ENCODE results near the gene OGA.

OGA gene

DNA sequence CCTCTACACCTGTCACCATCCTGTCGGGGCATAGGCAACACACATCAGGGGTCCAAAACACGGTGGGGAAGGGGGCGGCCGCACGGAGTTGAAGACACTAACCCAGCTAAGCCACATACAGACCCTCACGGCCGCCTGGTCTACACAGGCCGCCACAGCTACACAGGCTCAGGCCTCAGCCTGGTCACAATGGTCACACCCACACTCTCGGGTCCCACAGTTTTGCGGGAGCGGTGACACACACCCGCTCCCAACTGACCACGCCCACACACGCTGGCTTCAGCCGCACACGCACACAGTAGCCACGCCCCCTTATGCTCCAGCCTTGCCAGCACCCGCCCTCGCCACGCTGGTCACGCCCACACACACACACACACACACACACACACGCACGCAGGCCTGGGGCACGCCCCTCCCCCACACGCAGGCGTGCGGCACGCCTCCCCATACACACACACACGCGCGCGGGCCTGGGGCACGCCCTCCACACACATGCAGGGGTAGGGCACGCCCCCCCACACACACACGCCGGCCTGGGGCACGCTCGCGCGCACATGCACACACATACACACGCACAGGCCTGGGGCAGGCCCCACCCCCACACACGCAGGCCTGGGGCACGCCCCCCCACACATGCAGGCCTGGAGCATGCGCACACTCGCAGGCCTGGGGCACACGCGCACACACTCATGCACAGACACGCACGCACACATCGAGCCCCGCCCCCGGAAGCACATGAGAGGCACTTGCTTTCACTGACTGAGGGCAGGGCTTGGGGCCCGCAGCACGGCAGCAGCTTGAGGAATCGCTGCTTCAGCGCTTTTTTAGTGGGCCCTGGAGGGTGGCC is 12.3 kb upstream of the OGA start (continued):
- TF ChIP-seq, protein P1, sequence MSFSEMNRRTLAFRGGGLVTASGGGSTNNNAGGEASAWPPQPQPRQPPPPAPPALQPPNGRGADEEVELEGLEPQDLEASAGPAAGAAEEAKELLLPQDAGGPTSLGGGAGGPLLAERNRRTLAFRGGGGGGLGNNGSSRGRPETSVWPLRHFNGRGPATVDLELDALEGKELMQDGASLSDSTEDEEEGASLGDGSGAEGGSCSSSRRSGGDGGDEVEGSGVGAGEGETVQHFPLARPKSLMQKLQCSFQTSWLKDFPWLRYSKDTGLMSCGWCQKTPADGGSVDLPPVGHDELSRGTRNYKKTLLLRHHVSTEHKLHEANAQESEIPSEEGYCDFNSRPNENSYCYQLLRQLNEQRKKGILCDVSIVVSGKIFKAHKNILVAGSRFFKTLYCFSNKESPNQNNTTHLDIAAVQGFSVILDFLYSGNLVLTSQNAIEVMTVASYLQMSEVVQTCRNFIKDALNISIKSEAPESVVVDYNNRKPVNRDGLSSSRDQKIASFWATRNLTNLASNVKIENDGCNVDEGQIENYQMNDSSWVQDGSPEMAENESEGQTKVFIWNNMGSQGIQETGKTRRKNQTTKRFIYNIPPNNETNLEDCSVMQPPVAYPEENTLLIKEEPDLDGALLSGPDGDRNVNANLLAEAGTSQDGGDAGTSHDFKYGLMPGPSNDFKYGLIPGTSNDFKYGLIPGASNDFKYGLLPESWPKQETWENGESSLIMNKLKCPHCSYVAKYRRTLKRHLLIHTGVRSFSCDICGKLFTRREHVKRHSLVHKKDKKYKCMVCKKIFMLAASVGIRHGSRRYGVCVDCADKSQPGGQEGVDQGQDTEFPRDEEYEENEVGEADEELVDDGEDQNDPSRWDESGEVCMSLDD (tag by site-specific recombination; IDR thresholded peaks at IDR 0.05): peak; percentile 99
- TF ChIP-seq ZNF530 (tag by site-specific recombination; IDR thresholded peaks at IDR 0.05; ENCODE audit: low read depth) (no peak), ZNF510 (tag by site-specific recombination; IDR thresholded peaks at IDR 0.05; ENCODE audit: insufficient replicate concordance) (no peak), ZFHX2 (tag by site-specific recombination; conservative IDR thresholded peaks at IDR 0.05) (peak; percentile 100), GLIS2 (tag by site-specific recombination; IDR thresholded peaks at IDR 0.05) (peak; percentile 100), GLI2 (tag by site-specific recombination; IDR thresholded peaks at IDR 0.05; ENCODE audit: borderline replicate concordance, low read depth) (no peak), KLF16 (tag by site-specific recombination; IDR thresholded peaks at IDR 0.05) (peak; percentile 100), ZBTB20 (tag by site-specific recombination; IDR thresholded peaks at IDR 0.05) (peak; percentile 78; the same call in 1 of the 2 replicates), ZNF114 (tag by site-specific recombination; IDR thresholded peaks at IDR 0.05) (no peak), ZXDB (tag by site-specific recombination; IDR thresholded peaks at IDR 0.05) (peak; percentile 97), ZNF571 (tag by site-specific recombination; IDR thresholded peaks at IDR 0.05) (no peak), ZSCAN30 (tag by site-specific recombination; IDR thresholded peaks at IDR 0.05) (no peak), ZNF248 (tag by site-specific recombination; IDR thresholded peaks at IDR 0.05) (no peak; the same call in 1 of the 2 replicates), KLF9 (tag by site-specific recombination; IDR thresholded peaks at IDR 0.05; ENCODE audit: low read depth) (peak; percentile 100), ZBTB17 (tag by site-specific recombination; IDR thresholded peaks at IDR 0.05) (peak; percentile 91), ZNF777 (tag by site-specific recombination; IDR thresholded peaks at IDR 0.05; ENCODE audit: borderline replicate concordance) (peak; percentile 87; the same call in 1 of the 2 replicates), ZNF561 (tag by site-specific recombination; IDR thresholded peaks at IDR 0.05; ENCODE audit: borderline replicate concordance) (no peak), ZBTB7A (tag by site-specific recombination; IDR thresholded peaks at IDR 0.05; ENCODE audit: low read depth) (peak; percentile 98), OSR2 (tag by site-specific recombination; IDR thresholded peaks at IDR 0.05) (no peak; the same call in 1 of the 2 replicates), ZNF629 (tag by site-specific recombination; IDR thresholded peaks at IDR 0.05) (peak; percentile 70), MYNN (tag by site-specific recombination; IDR thresholded peaks at IDR 0.05; ENCODE audit: borderline replicate concordance) (peak; percentile 74; the same call in 1 of the 2 replicates)
- TF ChIP-seq, protein P2, sequence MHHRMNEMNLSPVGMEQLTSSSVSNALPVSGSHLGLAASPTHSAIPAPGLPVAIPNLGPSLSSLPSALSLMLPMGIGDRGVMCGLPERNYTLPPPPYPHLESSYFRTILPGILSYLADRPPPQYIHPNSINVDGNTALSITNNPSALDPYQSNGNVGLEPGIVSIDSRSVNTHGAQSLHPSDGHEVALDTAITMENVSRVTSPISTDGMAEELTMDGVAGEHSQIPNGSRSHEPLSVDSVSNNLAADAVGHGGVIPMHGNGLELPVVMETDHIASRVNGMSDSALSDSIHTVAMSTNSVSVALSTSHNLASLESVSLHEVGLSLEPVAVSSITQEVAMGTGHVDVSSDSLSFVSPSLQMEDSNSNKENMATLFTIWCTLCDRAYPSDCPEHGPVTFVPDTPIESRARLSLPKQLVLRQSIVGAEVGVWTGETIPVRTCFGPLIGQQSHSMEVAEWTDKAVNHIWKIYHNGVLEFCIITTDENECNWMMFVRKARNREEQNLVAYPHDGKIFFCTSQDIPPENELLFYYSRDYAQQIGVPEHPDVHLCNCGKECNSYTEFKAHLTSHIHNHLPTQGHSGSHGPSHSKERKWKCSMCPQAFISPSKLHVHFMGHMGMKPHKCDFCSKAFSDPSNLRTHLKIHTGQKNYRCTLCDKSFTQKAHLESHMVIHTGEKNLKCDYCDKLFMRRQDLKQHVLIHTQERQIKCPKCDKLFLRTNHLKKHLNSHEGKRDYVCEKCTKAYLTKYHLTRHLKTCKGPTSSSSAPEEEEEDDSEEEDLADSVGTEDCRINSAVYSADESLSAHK (tag by site-specific recombination; IDR thresholded peaks at IDR 0.05): peak; percentile 77
- TF ChIP-seq, protein P3, sequence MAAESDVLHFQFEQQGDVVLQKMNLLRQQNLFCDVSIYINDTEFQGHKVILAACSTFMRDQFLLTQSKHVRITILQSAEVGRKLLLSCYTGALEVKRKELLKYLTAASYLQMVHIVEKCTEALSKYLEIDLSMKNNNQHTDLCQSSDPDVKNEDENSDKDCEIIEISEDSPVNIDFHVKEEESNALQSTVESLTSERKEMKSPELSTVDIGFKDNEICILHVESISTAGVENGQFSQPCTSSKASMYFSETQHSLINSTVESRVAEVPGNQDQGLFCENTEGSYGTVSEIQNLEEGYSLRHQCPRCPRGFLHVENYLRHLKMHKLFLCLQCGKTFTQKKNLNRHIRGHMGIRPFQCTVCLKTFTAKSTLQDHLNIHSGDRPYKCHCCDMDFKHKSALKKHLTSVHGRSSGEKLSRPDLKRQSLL (tag by site-specific recombination; IDR thresholded peaks at IDR 0.05): no peak
- TF ChIP-seq, protein P4, sequence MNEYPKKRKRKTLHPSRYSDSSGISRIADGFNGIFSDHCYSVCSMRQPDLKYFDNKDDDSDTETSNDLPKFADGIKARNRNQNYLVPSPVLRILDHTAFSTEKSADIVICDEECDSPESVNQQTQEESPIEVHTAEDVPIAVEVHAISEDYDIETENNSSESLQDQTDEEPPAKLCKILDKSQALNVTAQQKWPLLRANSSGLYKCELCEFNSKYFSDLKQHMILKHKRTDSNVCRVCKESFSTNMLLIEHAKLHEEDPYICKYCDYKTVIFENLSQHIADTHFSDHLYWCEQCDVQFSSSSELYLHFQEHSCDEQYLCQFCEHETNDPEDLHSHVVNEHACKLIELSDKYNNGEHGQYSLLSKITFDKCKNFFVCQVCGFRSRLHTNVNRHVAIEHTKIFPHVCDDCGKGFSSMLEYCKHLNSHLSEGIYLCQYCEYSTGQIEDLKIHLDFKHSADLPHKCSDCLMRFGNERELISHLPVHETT (tag by site-specific recombination; IDR thresholded peaks at IDR 0.05): peak; percentile 86
- TF ChIP-seq, protein P5, sequence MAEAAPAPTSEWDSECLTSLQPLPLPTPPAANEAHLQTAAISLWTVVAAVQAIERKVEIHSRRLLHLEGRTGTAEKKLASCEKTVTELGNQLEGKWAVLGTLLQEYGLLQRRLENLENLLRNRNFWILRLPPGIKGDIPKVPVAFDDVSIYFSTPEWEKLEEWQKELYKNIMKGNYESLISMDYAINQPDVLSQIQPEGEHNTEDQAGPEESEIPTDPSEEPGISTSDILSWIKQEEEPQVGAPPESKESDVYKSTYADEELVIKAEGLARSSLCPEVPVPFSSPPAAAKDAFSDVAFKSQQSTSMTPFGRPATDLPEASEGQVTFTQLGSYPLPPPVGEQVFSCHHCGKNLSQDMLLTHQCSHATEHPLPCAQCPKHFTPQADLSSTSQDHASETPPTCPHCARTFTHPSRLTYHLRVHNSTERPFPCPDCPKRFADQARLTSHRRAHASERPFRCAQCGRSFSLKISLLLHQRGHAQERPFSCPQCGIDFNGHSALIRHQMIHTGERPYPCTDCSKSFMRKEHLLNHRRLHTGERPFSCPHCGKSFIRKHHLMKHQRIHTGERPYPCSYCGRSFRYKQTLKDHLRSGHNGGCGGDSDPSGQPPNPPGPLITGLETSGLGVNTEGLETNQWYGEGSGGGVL (tag by site-specific recombination; IDR thresholded peaks at IDR 0.05): peak; percentile 92
- TF ChIP-seq, protein P6, sequence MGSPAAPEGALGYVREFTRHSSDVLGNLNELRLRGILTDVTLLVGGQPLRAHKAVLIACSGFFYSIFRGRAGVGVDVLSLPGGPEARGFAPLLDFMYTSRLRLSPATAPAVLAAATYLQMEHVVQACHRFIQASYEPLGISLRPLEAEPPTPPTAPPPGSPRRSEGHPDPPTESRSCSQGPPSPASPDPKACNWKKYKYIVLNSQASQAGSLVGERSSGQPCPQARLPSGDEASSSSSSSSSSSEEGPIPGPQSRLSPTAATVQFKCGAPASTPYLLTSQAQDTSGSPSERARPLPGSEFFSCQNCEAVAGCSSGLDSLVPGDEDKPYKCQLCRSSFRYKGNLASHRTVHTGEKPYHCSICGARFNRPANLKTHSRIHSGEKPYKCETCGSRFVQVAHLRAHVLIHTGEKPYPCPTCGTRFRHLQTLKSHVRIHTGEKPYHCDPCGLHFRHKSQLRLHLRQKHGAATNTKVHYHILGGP (tag by site-specific recombination; IDR thresholded peaks at IDR 0.05): 0 out of 2 replicates have a peak, but pooled peaks have one; percentile 29
